ENCODE data around the gene AKAP6. TPM values are rescaled to one million over a fixed set of nuclear protein-coding genes. Genes with fewer than 3 reads are reported as not detected.

Gene AKAP6
- total and polyA plus RNA-seq, 2 experiments from 2014 or later, result 0.38 to 0.42 TPM

- no peaks in the 10 kb centered on the region for H3F3A ChIP-seq (replicated peaks; ENCODE audit: low read depth)
- Mint-ChIP-seq H3K27ac (no peak overlapping the region), H3K4me1 (no peaks in the 10 kb centered on the region), H3K36me3 (ENCODE audit: low read depth) (peaks cover 13% of the 10 kb centered on the region; the same call in 2 of the 3 replicates), H3K9me3 (peaks cover 13% of the 10 kb centered on the region), H3K4me3 (no peak overlapping the region), H3K27me3 (ENCODE audit: insufficient read depth, low read depth, poor library complexity) (peaks cover 2% of the 10 kb centered on the region)
- H3K79me2 ChIP-seq (replicated peaks; ENCODE audit: insufficient read depth), result no peaks in the 10 kb centered on the region
- H4K20me1 ChIP-seq (replicated peaks; ENCODE audit: insufficient read depth), result no peaks in the 10 kb centered on the region; the same call in 1 of the 2 replicates
- no peak for TF ChIP-seq CREB1 (CRISPR knock-in tag; IDR thresholded peaks at IDR 0.05; ENCODE audit: low read depth)
- no peak for TF ChIP-seq EZH2 (IDR thresholded peaks at IDR 0.05; ENCODE audit: low read depth, unreplicated experiment)
- no peak for TF ChIP-seq JUNB (IDR thresholded peaks at IDR 0.05; ENCODE audit: unreplicated experiment)
- TF ChIP-seq POLR2AphosphoS5 (IDR thresholded peaks at IDR 0.05; ENCODE audit: low read depth), result no peak
- TF ChIP-seq NANOG (IDR thresholded peaks at IDR 0.05; ENCODE audit: borderline replicate concordance), result no peak
- TF ChIP-seq, protein P1, sequence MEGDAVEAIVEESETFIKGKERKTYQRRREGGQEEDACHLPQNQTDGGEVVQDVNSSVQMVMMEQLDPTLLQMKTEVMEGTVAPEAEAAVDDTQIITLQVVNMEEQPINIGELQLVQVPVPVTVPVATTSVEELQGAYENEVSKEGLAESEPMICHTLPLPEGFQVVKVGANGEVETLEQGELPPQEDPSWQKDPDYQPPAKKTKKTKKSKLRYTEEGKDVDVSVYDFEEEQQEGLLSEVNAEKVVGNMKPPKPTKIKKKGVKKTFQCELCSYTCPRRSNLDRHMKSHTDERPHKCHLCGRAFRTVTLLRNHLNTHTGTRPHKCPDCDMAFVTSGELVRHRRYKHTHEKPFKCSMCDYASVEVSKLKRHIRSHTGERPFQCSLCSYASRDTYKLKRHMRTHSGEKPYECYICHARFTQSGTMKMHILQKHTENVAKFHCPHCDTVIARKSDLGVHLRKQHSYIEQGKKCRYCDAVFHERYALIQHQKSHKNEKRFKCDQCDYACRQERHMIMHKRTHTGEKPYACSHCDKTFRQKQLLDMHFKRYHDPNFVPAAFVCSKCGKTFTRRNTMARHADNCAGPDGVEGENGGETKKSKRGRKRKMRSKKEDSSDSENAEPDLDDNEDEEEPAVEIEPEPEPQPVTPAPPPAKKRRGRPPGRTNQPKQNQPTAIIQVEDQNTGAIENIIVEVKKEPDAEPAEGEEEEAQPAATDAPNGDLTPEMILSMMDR (conservative IDR thresholded peaks at IDR 0.05; ENCODE audit: low read depth in 2 of 2), result no peak
- no peak overlapping the region for H2AFZ ChIP-seq
- no peak for DNase-seq (ENCODE audit: low spot score)
- H3K27me3 ChIP-seq (ENCODE audit: insufficient read depth), result no peaks in the 10 kb centered on the region
- H3K27ac ChIP-seq (ENCODE audit: low read depth), result no peak overlapping the region
- H3K4me1 ChIP-seq (ENCODE audit: insufficient read depth), result no peaks in the 10 kb centered on the region
- ATAC-seq, result no peak
- H3K4me2 ChIP-seq, result no peak overlapping the region
- no peaks in the 10 kb centered on the region for H3K9me2 ChIP-seq (ENCODE audit: insufficient read depth)
- no peaks in the 10 kb centered on the region for H3K36me3 ChIP-seq (ENCODE audit: insufficient read depth)
- no peak overlapping the region for H3K4me3 ChIP-seq
Observed at GRCh38 chr14:32590157-32590556, 261.1 kb downstream of the AKAP6 start.

GRCh38 chr14:32593290-32593942 is 264.3 kb downstream of the AKAP6 start:
- H3K27ac ChIP-seq (ENCODE audit: low read depth), result no peak overlapping the region
- no peaks in the 10 kb centered on the region for H3K27me3 Mint-ChIP-seq (ENCODE audit: insufficient read depth, low read depth, poor library complexity)
- no peak overlapping the region for H3K4me3 ChIP-seq
- H3F3A ChIP-seq (replicated peaks; ENCODE audit: low read depth), result no peaks in the 10 kb centered on the region
- H3K79me2 ChIP-seq (replicated peaks; ENCODE audit: insufficient read depth), result no peaks in the 10 kb centered on the region
- H3K9me3 Mint-ChIP-seq, result no peaks in the 10 kb centered on the region
- no peaks in the 10 kb centered on the region for H3K27me3 ChIP-seq (ENCODE audit: insufficient read depth)
- H4K20me1 ChIP-seq (replicated peaks; ENCODE audit: insufficient read depth), result no peaks in the 10 kb centered on the region; the same call in 1 of the 2 replicates
- ATAC-seq (no peak), DNase-seq (ENCODE audit: low spot score) (no peak)
- no peak overlapping the region; the same call in 1 of the 2 replicates for H3K27ac Mint-ChIP-seq
- no peak overlapping the region for H3K4me2 ChIP-seq
- no peaks in the 10 kb centered on the region for H3K36me3 ChIP-seq (ENCODE audit: insufficient read depth)
- no peak overlapping the region for H3K4me3 Mint-ChIP-seq
- H3K36me3 Mint-ChIP-seq (ENCODE audit: low read depth), result no peaks in the 10 kb centered on the region
- H3K4me1 ChIP-seq (ENCODE audit: insufficient read depth), result no peaks in the 10 kb centered on the region
- H3K9me2 ChIP-seq (ENCODE audit: insufficient read depth), result no peaks in the 10 kb centered on the region
- 0 out of 2 replicates have a peak overlapping the region, but pooled peaks have one; percentile 56 for H2AFZ ChIP-seq
- H3K4me1 Mint-ChIP-seq, result no peaks in the 10 kb centered on the region
- TF ChIP-seq JUNB (IDR thresholded peaks at IDR 0.05; ENCODE audit: unreplicated experiment), result no peak
- no peak for TF ChIP-seq REST (IDR thresholded peaks at IDR 0.05; ENCODE audit: unreplicated experiment)
- TF ChIP-seq ZNF331 (CRISPR knock-in tag; IDR thresholded peaks at IDR 0.05; ENCODE audit: low read depth), result no peak
- TF ChIP-seq, protein P1 (conservative IDR thresholded peaks at IDR 0.05; ENCODE audit: low read depth in 2 of 2), result no peak

Data from GM23338 (cell line).